Non-pigmented ciliary epithelial cell (primary cell): ENCODE data around the gene TCF3.

ENCODE experiments used
- DNase-seq: peaks from one replicate; pipeline ENCODE4 v3.0.0-alpha.2; 2010; ENCODE audit warnings: low read depth

Gene TCF3

DNA sequence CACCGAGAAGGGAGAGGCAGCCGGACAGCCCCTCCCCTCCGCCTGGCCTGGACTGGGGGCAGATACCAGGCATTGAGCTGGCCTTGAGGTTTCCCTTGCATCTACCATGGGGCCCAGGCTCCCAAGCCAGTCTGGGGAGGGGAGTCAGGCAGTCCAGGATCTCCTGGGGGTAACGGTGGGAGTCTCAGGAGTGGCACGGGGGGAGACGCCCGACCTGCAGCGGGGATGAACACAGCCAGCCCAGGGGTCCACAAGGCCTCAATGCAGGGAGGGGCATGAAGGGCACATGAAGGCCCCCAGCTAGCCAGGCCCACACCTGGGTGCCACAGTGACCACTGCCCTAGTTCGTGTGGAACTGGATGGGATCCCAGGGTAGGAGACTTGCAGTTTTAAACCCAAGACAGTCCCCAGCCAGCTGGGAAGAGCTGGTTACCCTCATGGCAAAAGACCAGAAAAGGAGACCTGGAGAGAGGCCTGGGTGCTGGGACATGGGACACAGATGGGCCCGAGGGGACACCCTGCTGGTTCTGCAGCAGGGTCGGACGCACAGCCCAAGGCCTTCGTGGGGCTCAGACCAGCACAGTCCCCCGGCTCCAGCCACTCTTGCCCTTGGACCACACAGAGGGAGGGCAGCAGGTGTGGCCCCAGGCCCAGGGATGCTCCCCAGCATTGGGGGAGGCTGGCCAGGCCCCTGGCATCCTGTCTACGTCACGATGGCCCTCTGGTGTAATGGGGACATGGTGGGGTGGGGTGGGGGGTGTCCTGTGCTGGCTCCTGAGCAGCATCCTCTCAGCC, 42.5 kb downstream of the TCF3 start:
- no peak for DNase-seq

DNA sequence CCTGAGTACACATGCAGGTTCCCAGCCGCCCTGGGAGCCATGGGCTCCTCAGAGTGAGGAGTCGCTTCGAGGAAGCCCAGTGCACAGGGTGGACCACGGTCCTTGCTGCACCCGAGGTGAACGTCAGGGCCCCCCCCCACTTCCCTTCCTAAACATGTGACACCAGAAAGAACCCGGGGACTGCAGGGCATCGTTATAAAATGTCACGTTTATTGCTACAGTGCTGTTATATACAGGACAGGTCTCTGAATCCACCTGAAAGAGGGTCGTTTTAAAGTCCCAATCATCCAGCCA, 43.4 kb downstream of the TCF3 start:
- DNase-seq = no peak

DNA sequence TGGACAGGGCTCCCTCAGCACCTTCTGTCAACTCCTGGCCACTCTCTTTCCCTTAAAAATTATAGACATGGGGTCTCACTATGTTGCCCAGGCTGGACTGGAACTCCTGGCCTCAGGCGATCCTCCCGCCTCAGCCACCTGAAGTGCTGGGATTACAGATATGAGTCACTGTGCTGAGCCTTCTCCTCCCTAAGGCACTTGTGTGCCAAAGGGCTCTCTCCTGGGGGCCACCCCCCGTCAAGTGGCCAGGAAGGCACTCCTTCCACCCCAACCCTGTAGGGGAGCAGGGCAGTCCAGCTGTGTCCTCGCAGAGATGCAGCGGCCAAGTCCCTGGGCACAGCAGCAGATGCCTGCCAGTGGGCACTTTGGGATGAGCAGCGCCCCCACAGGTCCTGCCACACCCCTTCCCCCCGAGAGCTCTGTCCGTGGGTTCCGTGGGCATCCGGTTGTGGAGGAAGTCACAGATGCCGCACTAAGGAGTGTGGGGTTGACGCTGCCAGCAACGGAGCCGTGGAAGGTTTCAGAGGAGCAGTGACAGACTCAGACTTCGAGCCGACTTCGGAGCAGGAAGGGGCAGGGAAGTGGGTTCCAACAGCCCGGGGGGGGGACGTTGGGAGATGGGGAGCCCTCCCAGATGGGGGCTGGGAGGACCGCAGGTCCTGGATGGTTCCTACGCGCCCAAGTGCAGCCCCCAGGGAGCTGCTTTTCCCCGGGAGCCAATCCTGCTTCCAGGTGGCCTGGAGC, 43.9 kb downstream of the TCF3 start:
- DNase-seq = no peak

DNA sequence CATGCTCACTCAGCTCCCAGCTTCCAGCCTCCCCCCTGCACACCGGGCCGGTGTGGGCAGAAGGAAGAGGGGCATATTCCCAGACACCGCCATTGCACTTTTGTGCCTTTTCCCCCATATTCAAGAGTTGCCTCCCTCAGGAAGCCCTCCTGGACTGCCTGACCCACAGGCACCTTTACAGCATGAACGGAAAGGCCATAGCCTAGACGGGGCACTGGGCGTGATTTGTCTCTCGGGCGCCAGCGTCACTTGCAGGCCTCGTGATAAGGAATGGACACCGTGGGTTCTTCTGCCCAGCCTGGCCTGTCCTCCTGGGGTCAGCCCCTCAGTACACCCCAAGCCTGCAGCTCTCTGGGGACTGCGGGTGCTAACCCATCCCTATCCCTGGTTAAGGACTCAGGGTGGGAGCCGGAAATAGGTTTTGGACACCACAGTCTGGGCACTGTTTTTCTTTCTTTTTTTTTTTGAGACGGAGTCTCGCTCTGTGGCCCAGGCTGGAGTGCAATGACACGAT, 46.2 kb downstream of the TCF3 start:
- no peak for DNase-seq

DNA sequence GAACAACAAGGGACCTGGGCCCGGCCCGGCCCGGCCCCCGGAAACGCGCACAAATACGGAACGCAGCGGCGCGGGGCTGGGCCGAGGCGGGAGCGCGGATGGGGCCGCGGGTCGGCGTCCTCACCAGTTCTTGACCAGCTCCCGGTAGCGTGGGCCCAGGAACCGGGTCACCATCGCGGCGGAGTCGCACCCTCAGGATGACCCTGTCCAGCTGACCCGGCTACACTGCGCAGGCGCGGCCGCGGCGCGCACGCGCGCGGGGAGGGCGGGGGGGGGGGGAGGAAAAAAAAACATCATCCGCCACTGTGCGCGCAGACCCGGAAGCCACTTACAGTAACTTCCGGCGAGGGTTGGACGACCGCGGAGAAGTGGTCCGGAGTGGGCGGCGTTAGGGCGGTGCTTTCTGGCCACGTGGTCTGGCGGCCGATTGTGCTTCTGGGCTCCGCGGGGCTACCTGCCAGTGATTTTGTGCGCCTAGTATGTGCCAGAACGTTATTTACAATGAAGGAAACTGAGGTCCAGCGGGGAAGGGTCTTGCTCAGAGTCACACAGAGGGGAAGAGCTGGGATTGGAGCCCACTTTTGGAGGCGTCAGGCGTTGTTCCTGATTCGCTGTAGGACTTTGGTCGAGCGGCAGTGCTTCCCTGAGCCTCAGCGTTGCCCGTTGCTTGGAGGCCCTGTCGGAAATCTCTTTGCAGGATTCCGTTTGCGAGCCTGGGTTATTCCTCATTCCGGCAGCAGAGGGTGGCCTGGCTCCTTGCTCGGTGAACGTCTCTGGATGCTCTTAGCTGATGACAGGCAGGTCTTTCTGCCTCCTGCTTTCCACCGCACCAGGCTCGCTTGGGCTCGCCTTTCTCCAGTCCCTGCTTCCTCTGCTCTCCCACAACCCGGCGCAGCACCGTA, 46.9 kb downstream of the TCF3 start, which contains the start of gene UQCR11:
TSS of gene UQCR11 (minus strand) at position 227 of the 902 bp plus-strand sequence. CDS start at position 174, 53 bp downstream.
- peak; percentile 81 for DNase-seq

DNA sequence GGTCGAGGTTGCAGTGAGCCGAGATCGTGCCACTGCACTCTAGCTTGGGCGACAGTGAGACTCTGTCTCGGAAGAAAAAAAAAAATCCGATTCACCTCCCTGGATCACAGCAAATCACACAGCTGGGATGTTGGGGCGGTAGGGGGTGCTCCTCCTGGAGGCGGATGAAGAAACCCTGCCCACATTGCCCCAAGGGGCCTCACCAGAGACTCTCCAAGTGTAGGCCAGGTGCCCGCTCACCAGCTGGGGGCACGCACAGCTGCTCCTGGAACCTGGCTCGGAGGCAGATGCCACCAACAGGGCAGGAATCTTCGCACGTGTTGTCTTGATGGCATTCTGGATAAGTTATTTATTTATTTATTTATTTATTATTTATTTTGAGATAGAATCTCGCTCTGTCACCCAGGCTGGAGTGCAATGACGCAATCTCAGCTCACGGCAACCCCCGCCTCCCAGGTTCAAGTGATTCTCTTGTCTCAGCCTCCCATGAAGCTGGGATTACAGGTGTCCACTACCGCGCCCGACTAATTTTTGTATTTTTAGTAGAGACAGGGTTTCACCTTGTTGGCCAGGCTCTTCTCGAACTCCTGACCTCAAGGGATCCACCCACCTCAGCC, 50.2 kb downstream of the TCF3 start:
- DNase-seq = no peak

DNA sequence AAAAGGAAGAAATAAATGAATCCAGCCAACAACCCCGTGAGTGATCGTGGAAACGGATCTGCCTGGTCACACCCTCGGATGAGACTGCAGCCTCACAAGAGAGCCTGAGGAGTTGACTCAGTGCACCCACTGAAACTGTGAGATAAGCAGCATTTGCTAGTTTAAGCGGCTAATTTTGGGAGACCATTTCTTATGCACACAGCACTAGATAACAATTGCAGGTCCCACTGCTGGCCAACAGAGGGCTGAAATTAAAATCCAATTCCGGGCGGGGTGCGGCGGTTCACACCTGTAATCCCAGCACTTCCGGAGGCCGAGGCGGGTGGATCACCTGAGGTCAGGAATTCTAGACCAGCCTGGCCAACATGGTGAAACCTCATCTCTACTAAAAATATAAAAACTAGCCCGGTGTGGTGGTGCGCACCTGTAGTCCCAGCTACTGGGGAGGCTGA, 50.8 kb downstream of the TCF3 start:
- DNase-seq = no peak

DNA sequence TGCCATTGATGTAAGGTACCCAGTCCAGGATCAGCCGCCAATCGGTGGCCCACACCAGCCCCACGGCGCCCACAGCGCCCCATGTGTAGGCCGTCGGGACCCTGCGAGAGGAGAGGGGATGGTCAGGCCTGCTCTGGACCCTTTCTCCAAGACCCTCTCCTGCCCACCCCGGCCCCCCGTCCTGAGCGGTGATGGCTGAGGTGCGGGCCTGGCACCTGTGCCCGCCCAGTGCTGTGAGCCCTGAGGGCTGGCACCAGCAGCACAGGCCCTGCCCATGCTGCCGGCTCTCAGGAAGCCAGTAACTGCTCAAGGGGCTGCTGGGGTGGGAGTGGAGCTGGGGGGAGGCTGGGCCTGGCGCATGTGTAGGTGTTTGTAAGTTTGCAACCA, 53.0 kb downstream of the TCF3 start:
- DNase-seq = no peak

DNA sequence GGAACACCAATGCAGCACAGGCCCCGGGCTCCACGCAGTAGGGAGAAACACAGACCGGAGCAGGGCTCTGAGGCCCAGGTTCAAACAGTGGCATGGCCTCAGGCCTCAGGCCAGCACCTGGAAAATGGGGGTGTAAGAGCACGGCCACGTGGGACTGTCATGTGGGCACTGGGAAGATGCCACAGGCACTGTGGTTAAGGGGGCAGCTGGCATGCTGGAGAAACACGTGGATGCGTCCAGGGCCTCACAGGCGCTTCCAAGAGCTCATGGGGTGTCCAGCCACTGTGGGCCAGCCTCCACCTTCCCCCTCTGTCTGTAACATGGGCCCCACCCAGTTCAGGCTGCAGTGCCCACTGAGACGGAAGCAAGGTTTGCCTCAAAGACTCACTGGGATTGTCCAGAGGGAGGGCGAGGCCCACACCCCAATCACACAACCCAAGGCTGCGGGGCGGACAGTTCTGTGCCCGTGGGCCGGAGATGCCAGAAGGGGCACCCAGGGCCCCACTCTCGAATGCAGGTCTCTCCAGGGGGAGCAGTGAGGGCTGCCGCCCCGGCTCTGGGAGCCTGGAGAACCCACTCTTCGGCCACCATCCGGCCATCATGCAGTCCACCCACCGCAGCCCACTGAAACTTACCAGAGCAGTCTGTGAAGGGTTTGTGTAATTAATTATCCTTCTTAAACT, 53.5 kb downstream of the TCF3 start:
- no peak for DNase-seq

DNA sequence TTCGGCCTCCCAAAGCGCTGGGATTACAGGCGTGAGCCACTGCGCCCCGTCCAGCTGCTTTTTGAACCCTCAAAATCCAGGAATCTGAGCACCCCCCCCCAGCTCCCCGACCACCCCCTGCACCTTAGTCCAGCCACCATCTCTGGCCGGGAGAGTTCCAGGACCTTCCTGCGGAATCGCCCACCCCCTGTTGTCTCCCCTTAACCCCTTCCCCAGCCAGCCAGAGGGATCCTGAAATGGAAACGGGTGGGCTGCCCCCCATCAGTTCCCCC, 59.0 kb downstream of the TCF3 start:
- no peak for DNase-seq

DNA sequence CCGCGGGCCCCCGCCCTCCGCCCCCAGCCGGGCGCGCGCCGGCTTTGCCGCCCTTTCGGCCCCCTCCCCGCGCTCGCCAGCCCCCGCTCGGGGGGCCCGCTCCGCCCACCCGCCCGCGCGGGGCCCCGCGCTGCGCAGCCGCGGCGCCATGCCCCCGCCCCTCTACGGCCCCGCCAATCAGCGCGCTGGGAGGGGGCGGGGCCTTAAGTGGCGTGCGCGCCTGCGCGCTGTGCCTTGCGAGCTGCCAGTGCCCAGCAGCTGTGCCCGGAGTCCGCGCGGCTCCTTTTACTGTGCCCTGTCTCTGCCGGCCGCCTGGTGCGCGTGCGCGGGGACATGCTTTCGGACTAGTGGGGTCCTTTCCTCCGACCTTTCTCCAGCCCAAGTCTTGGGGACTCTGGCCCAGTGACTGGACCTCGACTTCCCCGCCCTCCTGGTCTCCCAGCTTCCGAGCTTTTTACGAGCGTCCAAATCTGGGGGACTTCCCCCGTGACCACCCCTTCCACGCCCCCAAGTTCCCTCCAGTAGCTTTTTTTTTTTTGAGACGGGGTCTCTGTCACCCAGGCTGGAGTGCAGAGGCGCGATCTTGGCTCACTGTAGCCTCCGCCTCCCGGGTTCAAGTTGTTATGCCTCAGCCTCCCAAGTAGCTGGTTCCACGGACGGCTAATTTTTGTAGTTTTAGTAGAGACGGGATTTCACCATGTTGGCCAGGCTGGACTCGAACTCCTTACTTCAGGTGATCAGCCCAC, 59.5 kb downstream of the TCF3 start, which contains the start of gene MBD3:
TSS of gene MBD3 (minus strand) at position 111 of the 746 bp plus-strand sequence. CDS start 234 bp downstream, outside the sequence.
- peak; percentile 52 for DNase-seq

DNA sequence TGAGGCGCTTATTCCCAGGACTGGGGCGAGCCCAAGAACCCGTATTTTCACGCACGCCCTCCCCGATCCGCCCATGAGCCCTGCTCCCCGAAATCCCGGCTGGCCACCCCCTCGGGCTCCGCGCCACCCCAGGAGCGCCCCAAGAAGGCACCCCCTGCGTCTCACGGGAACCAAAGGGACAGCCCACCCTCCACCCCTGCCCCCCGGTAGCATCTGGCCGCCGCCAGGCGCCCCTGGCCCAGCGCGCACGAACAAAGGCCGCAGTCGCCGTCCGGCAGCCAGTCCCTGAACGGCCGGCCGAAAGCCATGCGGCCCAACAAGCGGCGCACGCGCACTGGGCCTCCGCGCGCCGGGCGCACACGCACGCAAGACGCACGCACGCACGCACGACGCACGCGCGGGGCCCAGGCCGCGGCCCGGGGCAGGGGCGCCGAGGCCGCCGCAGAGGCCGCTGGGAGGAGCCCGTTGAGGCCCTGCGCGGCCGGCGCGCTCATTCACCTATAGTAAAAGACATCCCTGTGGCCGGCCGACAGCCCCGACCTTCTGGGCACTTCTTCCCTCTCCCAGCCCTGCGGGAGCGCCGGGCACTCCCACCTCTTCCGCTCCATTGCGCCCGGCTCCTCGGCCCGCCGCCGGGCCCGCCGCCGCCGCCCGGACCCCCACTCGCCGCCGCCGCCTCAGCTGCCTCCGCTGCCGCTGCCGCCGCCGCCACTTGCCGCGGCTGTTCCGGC, 60.2 kb downstream of the TCF3 start:
- no peak for DNase-seq

DNA sequence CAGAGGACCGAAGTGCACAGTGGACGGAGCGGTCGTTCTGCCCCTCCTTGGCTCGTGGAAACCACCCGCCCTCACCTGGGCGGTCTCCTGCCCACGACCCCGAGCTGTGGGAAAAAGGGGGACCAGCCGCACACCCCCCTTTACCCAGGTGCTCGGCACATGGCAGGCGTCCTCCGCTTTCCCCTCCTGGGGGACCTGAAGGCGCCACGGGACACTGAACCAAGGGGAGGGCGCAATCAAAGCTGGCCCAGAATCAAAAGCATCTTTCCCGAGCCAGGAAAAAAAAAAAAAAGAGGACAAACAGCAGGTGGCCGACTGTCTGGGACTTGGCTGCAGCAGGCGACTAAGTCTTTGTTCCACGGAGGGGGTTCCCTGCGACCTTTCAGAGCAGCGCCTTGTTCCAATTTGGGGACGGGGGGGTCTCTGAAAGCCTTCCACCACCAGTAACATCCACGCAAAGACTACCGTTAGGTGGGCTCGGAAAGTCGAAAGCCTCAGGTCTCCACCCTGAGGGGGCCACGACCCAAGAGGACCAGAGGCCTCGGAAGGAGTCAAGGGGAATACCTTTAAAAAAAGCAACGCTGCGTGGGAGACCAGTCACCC, 60.9 kb downstream of the TCF3 start:
- no peak for DNase-seq

DNA sequence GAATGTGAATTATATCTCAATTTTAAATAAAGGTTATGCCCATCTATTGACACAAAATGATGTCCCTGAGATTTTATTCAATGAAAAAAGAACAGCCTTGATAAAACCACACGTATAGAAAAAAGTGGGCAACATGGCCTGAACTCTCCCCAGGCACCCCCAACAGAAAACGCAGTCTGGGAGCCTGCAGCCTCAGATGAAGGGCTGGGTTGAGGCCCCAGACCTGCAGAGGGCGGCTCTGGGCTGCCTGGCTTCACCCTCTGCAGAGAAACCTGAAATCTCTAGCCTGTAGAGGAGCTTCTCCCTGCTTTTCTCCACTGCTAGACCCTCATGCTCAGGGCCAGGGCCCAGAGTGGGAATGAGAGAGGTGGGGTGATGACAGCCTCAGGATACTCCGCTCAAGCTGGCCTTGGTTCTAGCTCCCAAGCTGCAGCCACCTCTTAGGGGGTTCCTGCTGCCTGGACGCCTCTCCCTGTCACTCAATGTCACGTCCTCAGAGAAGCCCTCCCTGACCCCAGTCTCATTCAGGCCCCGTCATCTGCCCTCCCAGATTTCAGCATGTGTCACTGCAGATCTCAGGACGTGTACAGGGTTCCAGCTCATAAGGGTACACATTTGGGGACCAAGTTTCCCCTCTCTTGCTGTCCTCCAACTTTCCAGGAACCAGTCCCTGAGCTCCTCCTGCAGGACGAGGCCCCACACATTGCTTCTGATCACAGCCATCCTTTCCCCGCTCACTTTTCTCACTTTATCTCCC, 61.6 kb downstream of the TCF3 start:
- DNase-seq = no peak

DNA sequence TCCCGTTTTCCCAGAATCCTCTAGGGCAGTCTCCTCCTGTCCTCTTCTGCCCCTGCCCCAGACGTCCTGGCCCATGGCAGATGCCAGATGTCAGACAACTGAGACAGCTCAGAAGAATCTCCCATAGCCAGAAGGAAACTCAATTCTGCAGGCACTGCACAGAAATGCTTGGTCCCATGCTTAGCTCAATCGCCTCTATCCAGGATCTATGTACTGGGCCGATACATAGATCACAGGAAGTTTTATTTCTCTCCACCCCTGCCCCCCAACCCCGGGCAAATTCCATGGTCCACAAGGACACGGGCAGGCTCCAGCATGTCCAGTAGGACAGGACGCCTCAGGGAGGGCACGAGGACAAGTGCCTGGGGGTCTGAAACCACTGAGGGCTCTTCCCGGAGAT, 64.5 kb downstream of the TCF3 start:
- no peak for DNase-seq

DNA sequence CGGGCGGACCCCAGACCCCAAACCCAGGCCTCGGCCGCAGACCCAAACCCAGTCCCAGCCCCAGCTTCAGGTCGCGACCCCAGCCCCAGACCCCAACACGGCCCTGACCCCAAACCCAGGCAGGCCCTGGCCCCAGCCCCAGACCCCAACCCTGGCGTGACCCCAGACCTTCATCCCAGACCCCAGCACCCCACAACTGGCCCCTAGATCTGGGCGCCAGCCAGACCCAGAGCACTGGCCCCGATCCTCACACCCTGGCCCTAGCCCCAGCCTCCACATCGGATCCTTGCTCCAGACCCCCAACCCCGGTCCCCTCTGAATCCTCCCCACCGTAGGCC, 67.2 kb downstream of the TCF3 start:
- no peak for DNase-seq

DNA sequence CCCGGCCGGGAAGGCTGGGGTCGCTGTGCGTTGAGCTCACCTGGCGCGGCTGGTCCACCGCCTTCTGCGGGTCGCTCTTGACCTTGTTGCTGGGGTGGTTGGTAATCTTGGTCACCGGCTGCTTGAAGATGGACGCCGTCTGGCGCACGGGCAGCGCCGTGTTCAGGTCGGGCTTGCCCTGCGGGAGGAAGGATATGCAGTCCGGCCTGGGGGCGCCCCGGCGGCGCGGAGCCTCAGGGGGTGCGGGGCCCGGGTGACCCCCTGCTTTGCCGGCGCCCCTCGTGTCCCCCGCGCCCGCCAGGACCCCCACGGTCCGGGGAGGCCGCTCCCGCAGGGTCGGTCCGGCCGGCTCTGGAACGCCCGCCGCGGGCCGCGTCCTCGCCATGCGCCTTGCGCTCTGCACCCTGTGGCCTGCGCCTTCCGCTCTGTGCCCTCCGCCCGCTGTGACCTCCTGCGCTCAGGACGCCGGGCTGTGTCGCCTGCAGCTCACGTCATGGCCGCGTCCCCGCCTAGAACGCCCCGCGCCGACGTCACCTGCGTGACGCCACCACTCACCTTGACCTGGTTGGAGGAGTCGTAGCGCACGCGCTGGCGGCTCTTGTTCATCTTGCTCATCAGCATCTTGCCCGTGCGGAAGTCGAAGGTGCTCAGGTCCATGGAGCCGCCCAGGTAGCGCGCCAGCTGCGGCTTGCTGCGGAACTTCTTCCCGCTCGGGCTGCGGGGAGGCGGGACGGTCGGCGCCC, 67.7 kb downstream of the TCF3 start:
- DNase-seq = no peak

DNA sequence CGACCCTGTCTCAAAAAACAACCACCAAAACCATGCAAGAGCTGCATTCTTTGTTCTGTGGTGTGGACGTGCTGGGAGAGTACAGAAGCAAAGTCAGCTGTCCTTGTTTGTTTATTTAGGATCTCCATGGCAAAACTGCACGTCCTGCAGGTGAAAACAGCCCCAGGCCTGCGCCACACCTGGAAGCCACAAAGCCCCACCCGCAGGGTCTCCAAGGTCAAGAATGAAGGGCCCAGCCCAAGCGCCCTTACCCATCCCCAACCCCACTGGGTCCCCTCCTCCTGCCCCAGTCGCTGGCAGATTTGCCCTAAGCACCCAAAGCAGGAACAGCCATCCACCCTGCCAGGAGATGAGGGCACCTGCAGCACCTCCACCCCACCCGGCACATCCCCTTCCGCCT, 70.2 kb downstream of the TCF3 start:
- DNase-seq = no peak
